WTC11 (cell line): ENCODE data around the gene NOXA1. TPM values are rescaled to one million over a fixed set of nuclear protein-coding genes. Genes with fewer than 3 reads are reported as not detected.

Experiments
- ATAC-seq: fragments of 200-7000 bp; cut with Tn5 transposase; 2 replicates; pipeline ENCODE4 v1.10.0; 2021; ENCODE audit warnings: mild to moderate bottlenecking, moderate library complexity
- CTCF ChIA-PET: fragments of 300-600 bp; sonication (Branson Sonifier 250); formaldehyde crosslinking; loops from one replicate; lab custom pipeline; 2021; ENCODE audit warnings: antibody characterized with exemption; lab: Charles Lee
- POLR2A ChIA-PET: fragments of 350-600 bp; sonication (Branson Sonifier 250); formaldehyde crosslinking; loops from one replicate; lab custom pipeline; 2021; ENCODE audit warnings: antibody characterized with exemption; lab: Charles Lee
- DNase-seq: peaks from one replicate; pipeline ENCODE4 v3.0.0; 2021; ENCODE audit warnings: low spot score
- H3K27ac Mint-ChIP-seq: 2 replicates; pipeline ENCODE4 v1.8.0; 2021; ENCODE audit warnings: mixed read lengths
- H3K27me3 Mint-ChIP-seq: 2 replicates; pipeline ENCODE4 v1.8.0; 2021; ENCODE audit warnings: low read depth, mild to moderate bottlenecking, moderate library complexity, mixed read lengths
- H3K36me3 Mint-ChIP-seq: 2 replicates; pipeline ENCODE4 v1.8.0; 2021; ENCODE audit warnings: mixed read lengths
- H3K4me1 Mint-ChIP-seq: 2 replicates; pipeline ENCODE4 v1.8.0; 2022; ENCODE audit warnings: mixed read lengths
- H3K4me3 Mint-ChIP-seq: 2 replicates; pipeline ENCODE4 v1.8.0; 2021; ENCODE audit warnings: mild to moderate bottlenecking, moderate library complexity, mixed read lengths
- H3K9me3 Mint-ChIP-seq: 2 replicates; pipeline ENCODE4 v1.8.0; 2021; ENCODE audit warnings: mixed read lengths
- ARID4B ChIP-seq: sonication (generic); formaldehyde crosslinking; IDR thresholded peaks from 2 replicates; pipeline ENCODE4 v1.8.0; 2023; ENCODE audit warnings: missing genetic modification reagents, mild to moderate bottlenecking, borderline replicate concordance
- CBFB ChIP-seq: sonication (generic); formaldehyde crosslinking; IDR thresholded peaks from 2 replicates; pipeline ENCODE4 v1.8.1; 2022; ENCODE audit warnings: mild to moderate bottlenecking, low read depth, missing genetic modification reagents
- CTCF ChIP-seq: fragments of 200-600 bp; IDR thresholded peaks from 2 replicates; pipeline ENCODE4 v1.8.0; 2022; ENCODE audit warnings: antibody characterized with exemption
- E2F4 ChIP-seq: sonication (generic); formaldehyde crosslinking; IDR thresholded peaks from 2 replicates; pipeline ENCODE4 v1.8.1; 2022; ENCODE audit warnings: low read depth, mild to moderate bottlenecking, moderate library complexity, missing genetic modification reagents, borderline replicate concordance
- ETV6 ChIP-seq: sonication (generic); formaldehyde crosslinking; IDR thresholded peaks from 2 replicates; pipeline ENCODE4 v1.8.1; 2022; ENCODE audit warnings: mild to moderate bottlenecking, missing genetic modification reagents
- MYBL2 ChIP-seq: sonication (generic); formaldehyde crosslinking; IDR thresholded peaks from 2 replicates; pipeline ENCODE4 v1.8.1; 2023; ENCODE audit warnings: mild to moderate bottlenecking, moderate library complexity, missing genetic modification reagents
- NFATC4 ChIP-seq: fragments of 250-450 bp; sonication (Bioruptor Pico); IDR thresholded peaks from 2 replicates; pipeline ENCODE4 v1.9.0; 2021; ENCODE audit warnings: mild to moderate bottlenecking
- NFE2L1 ChIP-seq: sonication (generic); formaldehyde crosslinking; IDR thresholded peaks from 2 replicates; pipeline ENCODE4 v1.8.1; 2023; ENCODE audit warnings: missing genetic modification reagents
- NFYB ChIP-seq: sonication (generic); formaldehyde crosslinking; conservative IDR thresholded peaks from 2 replicates; pipeline ENCODE4 v1.8.0; 2022; ENCODE audit warnings: low read depth, missing genetic modification reagents
- SMAD3 ChIP-seq: sonication (generic); formaldehyde crosslinking; IDR thresholded peaks from 2 replicates; pipeline ENCODE4 v1.8.0; 2022; ENCODE audit warnings: missing genetic modification reagents, mild to moderate bottlenecking, borderline replicate concordance
- TP53 ChIP-seq: sonication (generic); formaldehyde crosslinking; IDR thresholded peaks from 2 replicates; pipeline ENCODE4 v1.8.1; 2023; ENCODE audit warnings: mild to moderate bottlenecking, missing genetic modification reagents
- USF1 ChIP-seq: sonication (generic); formaldehyde crosslinking; IDR thresholded peaks from 2 replicates; pipeline ENCODE4 v1.8.0; 2022; ENCODE audit warnings: mild to moderate bottlenecking, missing genetic modification reagents
- ZBTB21 ChIP-seq: sonication (generic); formaldehyde crosslinking; IDR thresholded peaks from 2 replicates; pipeline ENCODE4 v1.8.1; 2023; ENCODE audit warnings: mild to moderate bottlenecking, missing genetic modification reagents, borderline replicate concordance
- ZBTB43 ChIP-seq: sonication (generic); formaldehyde crosslinking; IDR thresholded peaks from 2 replicates; pipeline ENCODE4 v1.8.1; 2023; ENCODE audit warnings: mild to moderate bottlenecking, missing genetic modification reagents
- ZNF281 ChIP-seq: sonication (generic); formaldehyde crosslinking; IDR thresholded peaks from 2 replicates; pipeline ENCODE4 v1.8.0; 2023; ENCODE audit warnings: mild to moderate bottlenecking, missing genetic modification reagents
- ZNF416 ChIP-seq: fragments of 250-450 bp; sonication (Bioruptor Pico); IDR thresholded peaks from 2 replicates; pipeline ENCODE4 v1.9.0; 2021; ENCODE audit warnings: mild to moderate bottlenecking, inconsistent platforms
- ZNF671 ChIP-seq: fragments of 250-450 bp; sonication (Bioruptor Pico); IDR thresholded peaks from 2 replicates; pipeline ENCODE4 v1.8.0; 2021; ENCODE audit warnings: mild to moderate bottlenecking
- total RNA-seq: library from RNA; stranded (reverse); gene quantifications from 3 replicates; pipeline ENCODE4 v1.2.3, GENCODE V29; 2021

NOXA1 gene
- total RNA-seq, 1 experiment from 2014 or later: 2.9 TPM

GRCh38 chr9:137470785-137471184 is 47.6 kb downstream of the NOXA1 start:
- TF ChIP-seq E2F4 (CRISPR knock-in tag) (no peak), SMAD3 (no peak), ARID4B (CRISPR knock-in tag) (no peak), ZBTB43 (no peak), ZNF281 (CRISPR knock-in tag) (no peak), NFE2L1 (CRISPR knock-in tag) (no peak), CTCF (no peak)
- TF ChIP-seq, all 79 proteins: peak for 0
- ChIA-PET POLR2A (interaction anchor here (0.7 kb wide), 1 partner anchor 230 kb away, joined by 5 read pairs; the partner anchor contains the start of gene TUBB4B), CTCF (no interaction called here)
- Mint-ChIP-seq H3K36me3 (peaks cover 18% of the 10 kb centered on the region), H3K9me3 (peaks cover 22% of the 10 kb centered on the region), H3K27me3 (peaks cover 10% of the 10 kb centered on the region; the same call in 1 of the 2 replicates), H3K4me1 (no peaks in the 10 kb centered on the region), H3K4me3 (no peak overlapping the region), H3K27ac (no peak overlapping the region)
- no peak for ATAC-seq
- no peak for DNase-seq

- ATAC-seq: no peak
- no peak overlapping the region for H3K4me3 Mint-ChIP-seq
These were observed 51.1 kb downstream of the NOXA1 start for GRCh38 chr9:137474271-137474670.

GRCh38 chr9:137475666-137476065 is 52.5 kb downstream of the NOXA1 start:
- no peak for DNase-seq
- no peak overlapping the region for H3K4me3 Mint-ChIP-seq
- no peak overlapping the region for H3K27ac Mint-ChIP-seq
- H3K36me3 Mint-ChIP-seq: peaks cover 21% of the 10 kb centered on the region
- 0 out of 2 replicates have a peak, but pooled peaks cover 4% of the 10 kb centered on the region for H3K4me1 Mint-ChIP-seq
- peaks cover 10% of the 10 kb centered on the region; the same call in 1 of the 2 replicates for H3K27me3 Mint-ChIP-seq
- peaks cover 28% of the 10 kb centered on the region for H3K9me3 Mint-ChIP-seq
- POLR2A ChIA-PET: no interaction called here
- no peak for ATAC-seq
- CTCF ChIA-PET: no interaction called here
- TF ChIP-seq ZBTB21 (CRISPR knock-in tag): no peak
- no peak for TF ChIP-seq ETV6 (CRISPR knock-in tag)
- TF ChIP-seq MYBL2 (CRISPR knock-in tag): no peak
- TF ChIP-seq TP53: no peak
- TF ChIP-seq CBFB (CRISPR knock-in tag): no peak
- TF ChIP-seq ZNF671 (CRISPR knock-in tag): no peak
- no peak for TF ChIP-seq NFE2L1 (CRISPR knock-in tag)
- TF ChIP-seq ZNF281 (CRISPR knock-in tag): no peak
- no peak for TF ChIP-seq USF1 (CRISPR knock-in tag)
- no peak for TF ChIP-seq NFYB
- no peak for TF ChIP-seq ZNF416 (CRISPR knock-in tag)

More at GRCh38 chr9:137474271-137474670, 51.1 kb downstream of the NOXA1 start:
- no peak for TF ChIP-seq NFATC4 (CRISPR knock-in tag)
- TF ChIP-seq ETV6 (CRISPR knock-in tag): no peak
- no peak overlapping the region for H3K27ac Mint-ChIP-seq
- POLR2A ChIA-PET: no interaction called here
- H3K4me1 Mint-ChIP-seq: 0 out of 2 replicates have a peak, but pooled peaks cover under 1% of the 10 kb centered on the region
- peaks cover 21% of the 10 kb centered on the region for H3K36me3 Mint-ChIP-seq
- H3K9me3 Mint-ChIP-seq: peaks cover 28% of the 10 kb centered on the region
- DNase-seq: no peak
- H3K27me3 Mint-ChIP-seq: peaks cover 10% of the 10 kb centered on the region; the same call in 1 of the 2 replicates
- CTCF ChIA-PET: interaction anchor here (0.7 kb wide), 1 partner anchor 26 kb away, joined by 3 read pairs; no protein-coding TSS in a partner anchor
